Calu3 (cell line): ENCODE results near the gene FEZF2. TPM values are rescaled to one million over a fixed set of nuclear protein-coding genes. Genes with fewer than 3 reads are reported as not detected.

Experiments used
- BruUV-seq: library from RNA; stranded (reverse); fragments of 400-500 nt; replicated peaks from 2 replicates; lab custom pipeline; 2021; lab: Mats Ljungman, UMichigan
- CTCF ChIA-PET: fragments of 300-600 bp; sonication (Branson Sonifier 250); formaldehyde crosslinking; loops from one replicate; lab custom pipeline; 2022; ENCODE audit warnings: antibody characterized with exemption; lab: Charles Lee
- DNase-seq: peaks from one replicate; pipeline ENCODE4 v3.0.0; 2022
- H3K27ac Mint-ChIP-seq: one replicate; pipeline ENCODE4 v1.8.0; 2022; ENCODE audit warnings: mixed read lengths; ENCODE audit not compliant: unreplicated experiment
- H3K27me3 Mint-ChIP-seq: one replicate; pipeline ENCODE4 v1.8.0; 2022; ENCODE audit warnings: mixed read lengths; ENCODE audit not compliant: unreplicated experiment
- H3K36me3 Mint-ChIP-seq: one replicate; pipeline ENCODE4 v1.8.0; 2022; ENCODE audit warnings: mild to moderate bottlenecking, moderate library complexity, mixed read lengths; ENCODE audit not compliant: insufficient read depth, unreplicated experiment
- H3K4me1 Mint-ChIP-seq: one replicate; pipeline ENCODE4 v1.8.0; 2022; ENCODE audit warnings: mild to moderate bottlenecking, low read depth, mixed read lengths; ENCODE audit not compliant: unreplicated experiment
- H3K4me3 Mint-ChIP-seq: one replicate; pipeline ENCODE4 v1.8.0; 2022; ENCODE audit warnings: mild to moderate bottlenecking, low read depth, moderate library complexity, mixed read lengths; ENCODE audit not compliant: unreplicated experiment
- H3K9me3 Mint-ChIP-seq: one replicate; pipeline ENCODE4 v1.8.0; 2022; ENCODE audit warnings: low read depth, mixed read lengths; ENCODE audit not compliant: unreplicated experiment
- CTCF ChIP-seq: fragments of 200-600 bp; IDR thresholded peaks from one replicate; pipeline ENCODE4 v1.8.0; 2022; ENCODE audit warnings: antibody characterized with exemption; ENCODE audit not compliant: unreplicated experiment
- intact Hi-C: fragments of 100-400 bp; cut with micrococcal nuclease; formaldehyde crosslinking; loops from one replicate; pipeline ENCODE4 v1.10.0; 2022; ENCODE audit not compliant: unreplicated experiment
- total RNA-seq: library from RNA; stranded (reverse); gene quantifications from 2 replicates; pipeline ENCODE4 v1.2.3, GENCODE V29; 2022

The FEZF2 gene
- total RNA-seq, 1 experiment from 2014 or later: not detected

- intact Hi-C loops: no loop called here
These were observed 50.1 kb downstream of the FEZF2 start for GRCh38 chr3:62323241-62323640.

More at GRCh38 chr3:62323241-62323640, 50.1 kb downstream of the FEZF2 start:
- CTCF ChIA-PET: no interaction called here
- H3K27ac Mint-ChIP-seq: no peak overlapping the region
- no TSS peak for BruUV-seq
- no peak for TF ChIP-seq CTCF
- H3K4me1 Mint-ChIP-seq: peaks cover 13% of the 10 kb centered on the region
- no peaks in the 10 kb centered on the region for H3K9me3 Mint-ChIP-seq
- H3K4me3 Mint-ChIP-seq: no peak overlapping the region
- peaks cover 12% of the 10 kb centered on the region for H3K36me3 Mint-ChIP-seq
- no peaks in the 10 kb centered on the region for H3K27me3 Mint-ChIP-seq
- DNase-seq: no peak
